Spleen (tissue), 11 donors: ENCODE data around the gene SH3BGRL2. TPM values are rescaled to one million over a fixed set of nuclear protein-coding genes. Genes with fewer than 3 reads are reported as not detected.
"Not testable (repeated sequence)": the region's sequence is repeated elsewhere in the genome, so short reads cannot be mapped to it uniquely, and the experiment has no call there.

Source experiments
- DNase-seq: peaks from one replicate; pipeline ENCODE4 v3.0.0-alpha.2; 2020
- H3K27ac ChIP-seq, 8 donors: fragments of 200-600 bp; sonication (generic) in 7 of 8; 1 replicate in 4 of 8; 2 replicates in 4 of 8; pipeline versions ENCODE4 v1.5.0 to v1.8.0; 2016 to 2021; ENCODE audit warnings: inconsistent platforms in 4 of 8, mild to moderate bottlenecking in 4 of 8, moderate library complexity in 1 of 8
- H3K27me3 ChIP-seq, 7 donors: fragments of 200-600 bp; sonication (generic) in 6 of 7; replicated peaks in 1 of 7; 1 replicate in 4 of 7; 2 replicates in 3 of 7; pipeline versions ENCODE4 v1.5.0 to v1.8.0; 2016 to 2021; ENCODE audit warnings: inconsistent platforms in 3 of 7, mild to moderate bottlenecking in 1 of 7
- H3K36me3 ChIP-seq, 6 donors: fragments of 200-600 bp; sonication (generic) in 5 of 6; 1 replicate in 4 of 6; 2 replicates in 2 of 6; pipeline versions ENCODE4 v1.5.0 to v1.8.0; 2016 to 2021; ENCODE audit warnings: inconsistent platforms in 2 of 6
- H3K4me1 ChIP-seq, 6 donors: fragments of 200-600 bp; sonication (generic) in 5 of 6; 1 replicate in 3 of 6; 2 replicates in 3 of 6; pipeline versions ENCODE4 v1.5.0 to v1.8.0; 2016 to 2021; ENCODE audit warnings: inconsistent platforms in 3 of 6
- H3K4me3 ChIP-seq, 8 donors: fragments of 200-600 bp; sonication (generic) in 7 of 8; 1 replicate in 4 of 8; 2 replicates in 4 of 8; pipeline versions ENCODE4 v1.5.0 to v1.8.0; 2016 to 2021; ENCODE audit warnings: inconsistent platforms in 4 of 8, mild to moderate bottlenecking in 4 of 8, moderate library complexity in 2 of 8
- H3K9me3 ChIP-seq, 8 donors: fragments of 200-600 bp; sonication (generic) in 7 of 8; 1 replicate in 4 of 8; 2 replicates in 4 of 8; pipeline versions ENCODE4 v1.5.0 to v1.8.0; 2016 to 2021; ENCODE audit warnings: inconsistent platforms in 4 of 8
- CTCF ChIP-seq, 11 experiments: fragments of 200-600 bp in 7 of 11; fragments of 450-650 bp in 4 of 11; sonication (generic) in 4 of 11; IDR thresholded peaks in 8 of 11; conservative IDR thresholded peaks in 3 of 11; 1 replicate in 7 of 11; 2 replicates in 4 of 11; pipeline versions ENCODE4 v1.4.0 to v1.8.0; 2016 to 2021; ENCODE audit warnings: antibody characterized with exemption in 11 of 11, inconsistent platforms in 4 of 11, mild to moderate bottlenecking in 1 of 11
- POLR2A ChIP-seq, 3 donors: fragments of 450-650 bp; IDR thresholded peaks; one replicate each; pipeline ENCODE4 v1.5.1; 2017; ENCODE audit warnings: antibody characterized with exemption in 3 of 3, mild to moderate bottlenecking in 1 of 3
- POLR2AphosphoS5 ChIP-seq, 3 donors: sonication (generic); formaldehyde crosslinking; IDR thresholded peaks; one replicate each; pipeline ENCODE4 v1.5.1; 2017; ENCODE audit warnings: antibody characterized with exemption in 3 of 3
- WGBS, 5 donors: extraction: QIAGEN DNeasy Blood & Tissue Kit in 3 of 5; methylation state at CpG; one replicate each; pipeline versions ENCODE4 v1.1.5 to v1.1.7; 2013 to 2018; 5-methylcytosine and 5-hydroxymethylcytosine counted together
- intact Hi-C: fragments of 100-400 bp; cut with DNase I; formaldehyde crosslinking; loops from one replicate; pipeline ENCODE4 v1.15.0; 2023; ENCODE audit warnings: low total_unique reads
- polyA plus RNA-seq, 3 donors: library from polyadenylated mRNA; stranded (reverse); fragments of 200-250 nt; gene quantifications; one replicate each; pipeline ENCODE4 v1.2.1, GENCODE V29; 2013
- total RNA-seq, 7 donors: library from RNA; depleted of rRNA in 3 of 7; stranded (reverse); fragments of >200 nt in 3 of 7; fragmentation: NEBNext Ultra II Directional in 4 of 7; extraction: Animal tissue kit (Norgen Biotek cat#: 25700) in 4 of 7; gene quantifications; one replicate each; pipeline versions ENCODE4 v1.1.0 to v1.2.1, GENCODE V29; 2016 to 2021
- donor health status: healthy with polysubstance abuse.
- donor health status: DM: no; HTN: no; CAD: no; lungs with moderate emphysema.
- donor health status: DM: no; HTN: no; CAD: no.
- donor health status: Bipolar disorder and iron deficiency.
- donor health status: healthy.
- donor health status: DM: no; HTN: no; CAD: no.
- donor health status: DM: yes; HTN: yes; CAD: no.

Gene SH3BGRL2
- total and polyA plus RNA-seq, 10 donors: 1.8 to 24.6 (median 10.9) TPM

- no peak overlapping the region for H3K4me3 ChIP-seq
- 30 to 49% (median 32%) methylated on average over 1 of the region's 1 CpG for WGBS, 5 donors
- no peak for TF ChIP-seq CTCF (IDR thresholded peaks at IDR 0.05 in 8 of 11, conservative IDR thresholded peaks at IDR 0.05 in 3 of 11)
- TF ChIP-seq POLR2AphosphoS5 (IDR thresholded peaks at IDR 0.05): no peak
- no peak for TF ChIP-seq POLR2A (IDR thresholded peaks at IDR 0.05)
Observed at GRCh38 chr6:79657238-79657637, 26.1 kb downstream of the SH3BGRL2 start.

GRCh38 chr6:79663655-79664054 lies 32.5 kb downstream of the SH3BGRL2 start:
- peak; percentile 62 for DNase-seq
- H3K4me3 ChIP-seq, H3K27me3 ChIP-seq, H3K36me3 ChIP-seq, H3K4me1 ChIP-seq, intact Hi-C loops, H3K9me3 ChIP-seq, H3K27ac ChIP-seq: not testable (repeated sequence)
- 65 to 81% (median 74%) methylated on average over 6 of the region's 6 CpGs for WGBS, 5 donors

More at GRCh38 chr6:79657238-79657637, 26.1 kb downstream of the SH3BGRL2 start:
- H3K4me1 ChIP-seq: no peaks in the 10 kb centered on the region
- H3K36me3 ChIP-seq: no peaks in the 10 kb centered on the region
- H3K27ac ChIP-seq: no peak overlapping the region
- no peaks in the 10 kb centered on the region for H3K27me3 ChIP-seq
- DNase-seq: no peak
- intact Hi-C loops: no loop called here
- peaks cover 0 to 4% (median 0%) of the 10 kb centered on the region in 8 donors for H3K9me3 ChIP-seq

- Histone ChIP-seq H3K27me3 (no peaks in the 10 kb centered on the region), H3K9me3 (no peaks in the 10 kb centered on the region), H3K36me3 (no peaks in the 10 kb centered on the region), H3K27ac (no peak overlapping the region), H3K4me3 (no peak overlapping the region), H3K4me1 (peaks cover 0 to 3% (median 0%) of the 10 kb centered on the region in 6 donors)
- DNase-seq: no peak
- intact Hi-C loops: no loop called here
- TF ChIP-seq POLR2A (IDR thresholded peaks at IDR 0.05): no peak
- no peak for TF ChIP-seq POLR2AphosphoS5 (IDR thresholded peaks at IDR 0.05)
- no peak for TF ChIP-seq CTCF (IDR thresholded peaks at IDR 0.05 in 8 of 11, conservative IDR thresholded peaks at IDR 0.05 in 3 of 11)
- 81 to 93% (median 84%) methylated on average over 4 of the region's 4 CpGs for WGBS, 5 donors
Observed at GRCh38 chr6:79665725-79666551, 34.8 kb downstream of the SH3BGRL2 start.

- no peaks in the 10 kb centered on the region for H3K9me3 ChIP-seq
- no peaks in the 10 kb centered on the region for H3K36me3 ChIP-seq
- peaks cover 0 to 10% (median 4%) of the 10 kb centered on the region in 6 donors for H3K4me1 ChIP-seq
- H3K27ac ChIP-seq: no peak overlapping the region
- no peak overlapping the region for H3K4me3 ChIP-seq
- no peak for DNase-seq
- H3K27me3 ChIP-seq: no peaks in the 10 kb centered on the region
- intact Hi-C loops: no loop called here
- WGBS, 5 donors: 71 to 87% (median 78%) methylated on average over 1 of the region's 1 CpG
- TF ChIP-seq POLR2AphosphoS5 (IDR thresholded peaks at IDR 0.05) (no peak), CTCF (IDR thresholded peaks at IDR 0.05 in 8 of 11, conservative IDR thresholded peaks at IDR 0.05 in 3 of 11) (no peak), POLR2A (IDR thresholded peaks at IDR 0.05) (no peak)
Observed at GRCh38 chr6:79666634-79667033, 35.5 kb downstream of the SH3BGRL2 start.
